Activated CD4-positive, alpha-beta T cell treated with anti-CD3 and anti-CD28 coated beads, Interleukin-2, amount 50 U/mL, for 48 hours (primary cell): ENCODE results near the gene RAMACL.
"Not testable (repeated sequence)": the region's sequence is repeated elsewhere in the genome, so short reads cannot be mapped to it uniquely, and the experiment has no call there.

Experiments
- DNase-seq, 2 experiments: peaks; one replicate each; pipeline ENCODE4 v3.0.0-alpha.2; 2020

The RAMACL gene

GRCh38 chr6:166595061-166595780, 8.7 kb upstream of the RAMACL start:
- DNase-seq = no peak

GRCh38 chr6:166592821-166593220, 6.3 kb upstream of the RAMACL start:
- DNase-seq = no peak

DNA sequence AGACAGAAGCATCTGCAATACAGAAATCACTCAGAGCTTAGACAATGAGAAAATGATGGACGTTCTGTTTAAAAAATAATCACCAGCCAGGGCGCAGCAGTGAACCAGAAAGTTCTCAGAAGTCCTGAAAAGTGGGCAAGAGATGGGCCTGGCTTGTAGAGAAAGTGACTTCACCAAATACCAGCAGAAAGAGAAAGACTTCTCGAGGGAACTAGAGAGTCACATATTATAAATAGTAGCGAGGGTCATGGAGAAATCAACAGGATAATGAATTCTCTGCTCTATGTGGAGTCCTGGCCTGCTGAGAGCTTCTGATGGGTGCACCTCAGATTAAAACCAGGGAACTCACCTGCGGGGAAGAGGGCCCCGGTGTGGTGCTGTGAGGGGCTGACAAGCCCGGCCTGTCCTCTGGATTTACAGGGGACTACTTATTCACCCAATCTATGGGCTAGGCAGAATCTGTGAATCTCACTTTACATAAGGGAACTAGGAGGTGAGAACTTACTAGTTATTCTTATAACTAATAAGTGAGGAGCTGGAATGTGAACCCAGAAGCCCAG, 5.6 kb upstream of the RAMACL start:
- DNase-seq = no peak

GRCh38 chr6:166591026-166591425, 4.5 kb upstream of the RAMACL start:
- DNase-seq = no peak

- no peak for DNase-seq
Observed at GRCh38 chr6:166589786-166590574, 3.5 kb upstream of the RAMACL start.

- DNase-seq = no peak
Observed at GRCh38 chr6:166589337-166589731, 2.9 kb upstream of the RAMACL start.

- no peak for DNase-seq
Observed at GRCh38 chr6:166588691-166589336, 2.3 kb upstream of the RAMACL start.

DNA sequence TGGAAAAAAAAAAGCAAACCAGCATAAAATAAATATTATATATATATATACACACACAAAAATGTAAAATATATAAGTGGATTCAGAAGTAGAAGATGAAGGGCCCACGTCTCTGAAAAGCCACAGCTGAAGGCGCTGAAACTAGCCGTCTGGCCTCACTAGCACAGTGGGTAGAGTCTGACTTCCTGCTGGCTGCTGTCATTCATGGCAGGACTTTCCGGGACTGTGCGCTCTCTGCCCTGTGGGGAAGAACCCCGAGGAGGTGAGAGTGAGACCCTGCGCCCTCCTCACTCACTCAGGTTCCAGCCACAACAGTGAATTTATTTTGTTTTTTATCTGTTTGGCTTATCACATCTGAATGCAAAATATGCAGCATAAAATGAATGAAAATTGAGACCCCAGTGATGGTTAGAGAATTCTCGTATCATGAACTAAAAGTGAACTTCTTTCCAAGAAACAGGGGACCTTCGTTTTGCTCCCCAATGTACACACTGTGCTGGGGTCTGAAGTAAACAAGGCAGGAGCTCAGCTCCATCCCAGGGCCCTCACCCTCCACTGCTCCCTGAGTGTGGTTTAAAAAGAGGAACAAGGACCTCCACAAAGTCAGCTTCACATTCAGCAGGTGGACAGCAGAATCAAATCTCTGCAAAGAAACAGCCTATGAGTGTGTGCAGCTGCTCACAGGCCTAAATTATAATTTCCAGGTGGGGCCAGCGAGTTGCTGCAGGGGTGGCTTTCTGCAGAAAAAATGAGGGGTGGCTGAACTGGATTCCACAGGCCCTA, 1.3 kb upstream of the RAMACL start:
- DNase-seq = no peak

- no peak for DNase-seq
Observed at GRCh38 chr6:166584853-166585429, 1.5 kb downstream of the RAMACL start.

DNA sequence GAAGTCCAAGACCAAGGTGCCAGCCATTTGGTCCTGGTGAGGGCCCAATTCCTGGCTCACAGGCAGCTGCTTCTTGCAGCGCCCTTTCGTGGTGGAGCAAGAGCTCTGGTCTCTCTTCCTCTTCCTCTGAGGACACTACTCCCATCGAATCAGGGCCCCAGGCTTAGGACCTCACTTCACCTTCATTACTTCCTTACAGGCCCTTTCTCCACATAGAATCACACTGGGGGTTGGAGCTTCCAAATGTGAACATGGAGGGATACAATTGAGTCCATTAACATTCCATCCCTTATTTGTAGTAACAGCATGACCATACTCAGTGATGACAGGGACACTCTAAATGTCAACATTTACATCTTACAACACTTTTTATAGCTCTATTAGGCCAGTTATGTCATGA, 2.3 kb downstream of the RAMACL start:
- DNase-seq = no peak

- no peak for DNase-seq
Observed at GRCh38 chr6:166583230-166583965, 3.1 kb downstream of the RAMACL start.

GRCh38 chr6:166582258-166582657, 4.2 kb downstream of the RAMACL start:
- DNase-seq = no peak

GRCh38 chr6:166581801-166582200, 4.7 kb downstream of the RAMACL start:
- not testable (repeated sequence) for DNase-seq

GRCh38 chr6:166581091-166581511, 5.4 kb downstream of the RAMACL start:
- no peak for DNase-seq

DNA sequence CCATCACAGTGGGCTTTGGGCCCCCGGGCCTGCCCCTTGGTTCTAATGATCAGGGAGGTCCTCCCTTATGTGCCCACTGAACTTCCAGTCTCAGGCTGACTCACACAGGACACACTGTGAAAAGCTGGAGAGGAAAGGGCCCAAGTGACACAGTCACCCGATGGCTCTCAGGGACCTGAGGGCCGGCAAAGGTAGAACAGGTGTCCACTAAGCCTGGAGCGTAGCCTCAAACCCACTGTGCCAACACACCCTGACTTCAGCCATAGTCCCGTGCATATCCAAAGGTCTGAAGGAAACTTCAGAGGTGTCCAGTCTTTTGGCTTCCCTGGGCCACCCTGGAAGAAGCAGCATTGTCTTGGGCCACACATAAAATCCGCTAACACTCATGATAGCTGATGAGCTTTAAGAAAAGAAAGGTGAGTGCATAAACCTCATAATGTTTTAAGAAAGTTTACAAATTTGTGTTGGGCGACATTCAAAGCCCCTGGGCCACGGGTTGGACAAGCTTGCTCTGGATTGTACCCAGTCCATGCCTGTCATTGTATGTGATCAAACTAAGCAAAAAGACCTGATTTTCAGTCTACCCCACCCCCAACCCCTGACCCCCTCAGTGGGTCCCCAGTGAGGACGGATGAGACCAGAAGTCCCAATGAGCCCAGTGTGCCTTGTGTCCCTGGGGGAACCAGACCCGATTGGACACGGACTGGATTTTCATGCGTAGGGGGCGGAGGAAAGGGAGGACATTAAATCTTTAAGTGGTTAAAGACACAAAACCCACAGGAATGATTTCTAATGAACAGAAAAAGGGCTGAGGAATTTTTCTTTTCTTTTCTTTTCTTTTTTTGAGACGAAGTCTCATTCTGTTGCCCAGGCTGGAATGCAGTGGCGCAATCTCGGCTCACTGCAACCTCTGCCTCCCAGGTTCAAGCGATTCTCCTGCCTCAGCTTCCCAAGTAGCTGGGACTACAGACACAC, 6.1 kb downstream of the RAMACL start:
- DNase-seq = no peak

DNA sequence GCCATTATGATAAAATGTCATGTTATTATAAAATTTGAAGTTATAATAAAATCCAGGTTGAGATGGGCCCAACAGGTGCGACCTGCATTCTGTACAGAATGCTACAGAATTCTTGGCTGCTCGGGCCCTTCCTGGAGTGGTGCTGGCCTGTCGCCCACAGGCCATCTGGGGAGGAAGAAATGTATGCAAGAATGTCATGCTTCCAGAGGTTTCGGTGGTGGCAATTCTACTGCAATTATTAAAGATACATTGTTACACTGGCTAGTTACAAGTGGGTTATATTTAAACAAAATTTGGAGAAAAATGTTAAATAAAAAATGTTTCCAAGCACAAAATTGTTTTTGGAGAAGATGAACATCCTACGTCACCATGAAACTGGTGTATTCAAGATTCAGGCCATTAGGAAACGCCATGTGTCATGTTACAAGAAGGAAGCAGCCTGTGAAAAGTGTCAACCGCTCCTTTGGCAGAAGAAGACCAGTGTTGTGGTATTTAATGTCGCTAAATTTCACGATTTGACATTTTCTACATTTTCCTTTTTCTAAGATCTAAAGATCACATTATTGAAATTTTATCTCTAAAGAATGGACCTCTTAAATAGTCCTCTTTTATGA, 7.1 kb downstream of the RAMACL start:
- DNase-seq = no peak

GRCh38 chr6:166578536-166579236, 7.8 kb downstream of the RAMACL start:
- no peak for DNase-seq

- no peak for DNase-seq
Observed at GRCh38 chr6:166575205-166575604, 11.3 kb downstream of the RAMACL start.
